ENCODE data around the gene CLPSL1.

CLPSL1 gene

GRCh38 chr6:35823601-35824000 lies 42.8 kb downstream of the CLPSL1 start:
- H2AFZ ChIP-seq (ENCODE audit: low read depth, low read length) = no peak overlapping the region
- H3K27me3 ChIP-seq (ENCODE audit: insufficient read depth, low read length, poor library complexity) = no peaks in the 10 kb centered on the region
- no peak for DNase-seq
- H3K79me2 ChIP-seq (ENCODE audit: insufficient read depth, low read length) = no peaks in the 10 kb centered on the region
- TF ChIP-seq CTCF (IDR thresholded peaks at IDR 0.05; ENCODE audit: borderline replicate concordance, extremely low read depth, low read length, poor library complexity, severe bottlenecking) (no peak), EZH2 (IDR thresholded peaks at IDR 0.05; ENCODE audit: borderline replicate concordance, low read depth, low read length, severe bottlenecking) (no peak)
- H3K36me3 ChIP-seq (ENCODE audit: insufficient read depth, low read length) = no peaks in the 10 kb centered on the region
- no peak overlapping the region for H3K27ac ChIP-seq (ENCODE audit: low read length)
- no peak overlapping the region for H3K4me3 ChIP-seq (ENCODE audit: low read depth in 1 of 2, low read length in 2 of 2)
- no peaks in the 10 kb centered on the region for H3K4me1 ChIP-seq (ENCODE audit: insufficient read depth, low read length)
- no peak overlapping the region for H3K4me2 ChIP-seq (ENCODE audit: insufficient read depth, low read length)
- no peak for ATAC-seq (ENCODE audit: insufficient read depth, low read depth)
- no peak overlapping the region for H3K9ac ChIP-seq (ENCODE audit: low read depth, low read length)
- no peaks in the 10 kb centered on the region for H4K20me1 ChIP-seq (ENCODE audit: insufficient read depth, low read length)
- no peaks in the 10 kb centered on the region for H3K9me3 ChIP-seq (ENCODE audit: insufficient read depth, low read length, severe bottlenecking)

GRCh38 chr6:35824552-35825192 lies 43.9 kb downstream of the CLPSL1 start:
- no peak for DNase-seq
- Histone ChIP-seq H2AFZ (ENCODE audit: low read depth, low read length) (no peak overlapping the region), H3K9ac (ENCODE audit: low read depth, low read length) (no peak overlapping the region), H4K20me1 (ENCODE audit: insufficient read depth, low read length) (no peaks in the 10 kb centered on the region), H3K9me3 (ENCODE audit: insufficient read depth, low read length, severe bottlenecking) (no peaks in the 10 kb centered on the region), H3K36me3 (ENCODE audit: insufficient read depth, low read length) (no peaks in the 10 kb centered on the region), H3K4me2 (ENCODE audit: insufficient read depth, low read length) (no peak overlapping the region), H3K27ac (ENCODE audit: low read length) (no peak overlapping the region), H3K79me2 (ENCODE audit: insufficient read depth, low read length) (no peaks in the 10 kb centered on the region), H3K27me3 (ENCODE audit: insufficient read depth, low read length, poor library complexity) (no peaks in the 10 kb centered on the region), H3K4me3 (ENCODE audit: low read depth in 1 of 2, low read length in 2 of 2) (no peak overlapping the region), H3K4me1 (ENCODE audit: insufficient read depth, low read length) (no peaks in the 10 kb centered on the region)
- ATAC-seq (ENCODE audit: insufficient read depth, low read depth) = no peak
- no peak for TF ChIP-seq CTCF (IDR thresholded peaks at IDR 0.05; ENCODE audit: borderline replicate concordance, extremely low read depth, low read length, poor library complexity, severe bottlenecking)
- no peak for TF ChIP-seq EZH2 (IDR thresholded peaks at IDR 0.05; ENCODE audit: borderline replicate concordance, low read depth, low read length, severe bottlenecking)

GRCh38 chr6:35829306-35829705 lies 48.5 kb downstream of the CLPSL1 start:
- Histone ChIP-seq H3K36me3 (ENCODE audit: insufficient read depth, low read length) (peaks cover 12% of the 10 kb centered on the region; the same call in 1 of the 2 replicates), H3K4me2 (ENCODE audit: insufficient read depth, low read length) (no peak overlapping the region), H3K4me3 (ENCODE audit: low read depth in 1 of 2, low read length in 2 of 2) (no peak overlapping the region), H3K27ac (ENCODE audit: low read length) (no peak overlapping the region), H2AFZ (ENCODE audit: low read depth, low read length) (no peak overlapping the region), H3K79me2 (ENCODE audit: insufficient read depth, low read length) (no peaks in the 10 kb centered on the region), H4K20me1 (ENCODE audit: insufficient read depth, low read length) (no peaks in the 10 kb centered on the region), H3K9me3 (ENCODE audit: insufficient read depth, low read length, severe bottlenecking) (no peaks in the 10 kb centered on the region), H3K27me3 (ENCODE audit: insufficient read depth, low read length, poor library complexity) (no peaks in the 10 kb centered on the region), H3K9ac (ENCODE audit: low read depth, low read length) (no peak overlapping the region), H3K4me1 (ENCODE audit: insufficient read depth, low read length) (no peaks in the 10 kb centered on the region)
- TF ChIP-seq CTCF (IDR thresholded peaks at IDR 0.05; ENCODE audit: borderline replicate concordance, extremely low read depth, low read length, poor library complexity, severe bottlenecking) = no peak
- no peak for TF ChIP-seq EZH2 (IDR thresholded peaks at IDR 0.05; ENCODE audit: borderline replicate concordance, low read depth, low read length, severe bottlenecking)
- DNase-seq (no peak), ATAC-seq (ENCODE audit: insufficient read depth, low read depth) (no peak)
